Amygdala (tissue), 56 donors: ENCODE data around the gene YY1.

Experiments
- DNase-seq, 56 donors: peaks; one replicate each; lab custom pipeline; 2025; lab: John Stamatoyannopoulos, UW

YY1 gene

GRCh38 chr14:100239840-100240667, 1.1 kb downstream of the YY1 start:
- peak in 54 of 56 donors; percentile 7 to 89 (median 74) for DNase-seq

GRCh38 chr14:100240668-100241032, 1.7 kb downstream of the YY1 start:
- DNase-seq = no peak

GRCh38 chr14:100241279-100241678, 2.3 kb downstream of the YY1 start:
- DNase-seq = no peak

- DNase-seq = no peak
Measured at GRCh38 chr14:100243020-100243419, 4.1 kb downstream of the YY1 start.

GRCh38 chr14:100246809-100247428, 8.0 kb downstream of the YY1 start:
- DNase-seq = no peak

GRCh38 chr14:100250732-100251465, 12.0 kb downstream of the YY1 start:
- no peak for DNase-seq

- no peak for DNase-seq
Measured at GRCh38 chr14:100252684-100253083, 13.7 kb downstream of the YY1 start.

GRCh38 chr14:100256339-100256895, 17.5 kb downstream of the YY1 start:
- DNase-seq = no peak

- no peak for DNase-seq
Measured at GRCh38 chr14:100261621-100262020, 22.7 kb downstream of the YY1 start.

- DNase-seq = no peak
Measured at GRCh38 chr14:100262545-100262944, 23.6 kb downstream of the YY1 start.

- DNase-seq = no peak
Measured at GRCh38 chr14:100263141-100263540, 24.2 kb downstream of the YY1 start.

GRCh38 chr14:100267990-100268389, 29.0 kb downstream of the YY1 start:
- no peak for DNase-seq

- DNase-seq = no peak
Measured at GRCh38 chr14:100268591-100269207, 29.8 kb downstream of the YY1 start.

GRCh38 chr14:100271247-100271939, 32.4 kb downstream of the YY1 start:
- no peak for DNase-seq

- no peak for DNase-seq
Measured at GRCh38 chr14:100274250-100274649, 35.3 kb downstream of the YY1 start.

- no peak for DNase-seq
Measured at GRCh38 chr14:100275214-100275613, 36.3 kb downstream of the YY1 start.

GRCh38 chr14:100278702-100279101, 39.8 kb downstream of the YY1 start:
- DNase-seq = no peak

- no peak for DNase-seq
Measured at GRCh38 chr14:100279133-100279532, 40.2 kb downstream of the YY1 start.

- DNase-seq = no peak
Measured at GRCh38 chr14:100279563-100279962, 40.6 kb downstream of the YY1 start.
